WTC11 (cell line): Measurements from ENCODE around the gene SH2D1A. TPM values are rescaled to one million over a fixed set of nuclear protein-coding genes. Genes with fewer than 3 reads are reported as not detected.

ENCODE experiments used
- ATAC-seq: fragments of 200-7000 bp; cut with Tn5 transposase; 2 replicates; pipeline ENCODE4 v1.10.0; 2021; ENCODE audit warnings: mild to moderate bottlenecking, moderate library complexity
- CTCF ChIA-PET: fragments of 300-600 bp; sonication (Branson Sonifier 250); formaldehyde crosslinking; loops from one replicate; lab custom pipeline; 2021; ENCODE audit warnings: antibody characterized with exemption; lab: Charles Lee
- POLR2A ChIA-PET: fragments of 350-600 bp; sonication (Branson Sonifier 250); formaldehyde crosslinking; loops from one replicate; lab custom pipeline; 2021; ENCODE audit warnings: antibody characterized with exemption; lab: Charles Lee
- DNase-seq: peaks from one replicate; pipeline ENCODE4 v3.0.0; 2021; ENCODE audit warnings: low spot score
- H3K27ac Mint-ChIP-seq: 2 replicates; pipeline ENCODE4 v1.8.0; 2021; ENCODE audit warnings: mixed read lengths
- H3K27me3 Mint-ChIP-seq: 2 replicates; pipeline ENCODE4 v1.8.0; 2021; ENCODE audit warnings: low read depth, mild to moderate bottlenecking, moderate library complexity, mixed read lengths
- H3K36me3 Mint-ChIP-seq: 2 replicates; pipeline ENCODE4 v1.8.0; 2021; ENCODE audit warnings: mixed read lengths
- H3K4me1 Mint-ChIP-seq: 2 replicates; pipeline ENCODE4 v1.8.0; 2022; ENCODE audit warnings: mixed read lengths
- H3K4me3 Mint-ChIP-seq: 2 replicates; pipeline ENCODE4 v1.8.0; 2021; ENCODE audit warnings: mild to moderate bottlenecking, moderate library complexity, mixed read lengths
- H3K9me3 Mint-ChIP-seq: 2 replicates; pipeline ENCODE4 v1.8.0; 2021; ENCODE audit warnings: mixed read lengths
- ATF1 ChIP-seq: sonication (generic); formaldehyde crosslinking; IDR thresholded peaks from 2 replicates; pipeline ENCODE4 v1.8.1; 2023; ENCODE audit warnings: mild to moderate bottlenecking, moderate library complexity, missing genetic modification reagents
- CDX4 ChIP-seq: fragments of 250-450 bp; sonication (Bioruptor Pico); IDR thresholded peaks from 2 replicates; pipeline ENCODE4 v1.9.0; 2021; ENCODE audit warnings: moderate library complexity, mild to moderate bottlenecking, inconsistent platforms, borderline replicate concordance
- CTCF ChIP-seq: fragments of 200-600 bp; IDR thresholded peaks from 2 replicates; pipeline ENCODE4 v1.8.0; 2022; ENCODE audit warnings: antibody characterized with exemption
- FOXP4 ChIP-seq: sonication (generic); formaldehyde crosslinking; IDR thresholded peaks from 2 replicates; pipeline ENCODE4 v1.8.0; 2022; ENCODE audit warnings: mild to moderate bottlenecking, missing genetic modification reagents
- GABPB1 ChIP-seq: sonication (generic); formaldehyde crosslinking; IDR thresholded peaks from 2 replicates; pipeline ENCODE4 v1.8.1; 2023; ENCODE audit warnings: mild to moderate bottlenecking, missing genetic modification reagents
- GTF2I ChIP-seq: fragments of 250-450 bp; sonication (Bioruptor Pico); conservative IDR thresholded peaks from 2 replicates; pipeline ENCODE4 v1.4.0; 2021; ENCODE audit warnings: mild to moderate bottlenecking
- JUN ChIP-seq: sonication (generic); formaldehyde crosslinking; IDR thresholded peaks from 2 replicates; pipeline ENCODE4 v1.8.0; 2023; ENCODE audit warnings: mild to moderate bottlenecking, missing genetic modification reagents
- KAT7 ChIP-seq: sonication (generic); formaldehyde crosslinking; IDR thresholded peaks from 2 replicates; pipeline ENCODE4 v1.8.1; 2023; ENCODE audit warnings: missing genetic modification reagents, mild to moderate bottlenecking, borderline replicate concordance
- MAX ChIP-seq: sonication (generic); formaldehyde crosslinking; IDR thresholded peaks from 2 replicates; pipeline ENCODE4 v1.8.0; 2022; ENCODE audit warnings: mild to moderate bottlenecking, missing genetic modification reagents
- MXD4 ChIP-seq: fragments of 250-450 bp; sonication (Bioruptor Pico); IDR thresholded peaks from 2 replicates; pipeline ENCODE4 v1.8.0; 2021; ENCODE audit warnings: mild to moderate bottlenecking, moderate library complexity, borderline replicate concordance
- NFATC4 ChIP-seq: fragments of 250-450 bp; sonication (Bioruptor Pico); IDR thresholded peaks from 2 replicates; pipeline ENCODE4 v1.9.0; 2021; ENCODE audit warnings: mild to moderate bottlenecking
- NR2C2 ChIP-seq: sonication (generic); formaldehyde crosslinking; IDR thresholded peaks from 2 replicates; pipeline ENCODE4 v1.8.0; 2022; ENCODE audit warnings: mild to moderate bottlenecking, missing genetic modification reagents
- PRDM15 ChIP-seq: sonication (generic); formaldehyde crosslinking; IDR thresholded peaks from 2 replicates; pipeline ENCODE4 v1.8.0; 2022; ENCODE audit warnings: missing genetic modification reagents
- PREB ChIP-seq: sonication (generic); formaldehyde crosslinking; IDR thresholded peaks from 2 replicates; pipeline ENCODE4 v1.8.1; 2022; ENCODE audit warnings: mild to moderate bottlenecking, missing genetic modification reagents, moderate library complexity, borderline replicate concordance
- TEAD1 ChIP-seq: sonication (generic); formaldehyde crosslinking; IDR thresholded peaks from 2 replicates; pipeline ENCODE4 v1.8.0; 2022; ENCODE audit warnings: mild to moderate bottlenecking, missing genetic modification reagents
- ZBTB21 ChIP-seq: sonication (generic); formaldehyde crosslinking; IDR thresholded peaks from 2 replicates; pipeline ENCODE4 v1.8.1; 2023; ENCODE audit warnings: mild to moderate bottlenecking, missing genetic modification reagents, borderline replicate concordance
- ZNF138 ChIP-seq: sonication (generic); formaldehyde crosslinking; conservative IDR thresholded peaks from 2 replicates; pipeline ENCODE4 v1.8.1; 2022; ENCODE audit warnings: mild to moderate bottlenecking, moderate library complexity, missing genetic modification reagents
- ZNF263 ChIP-seq: sonication (generic); formaldehyde crosslinking; IDR thresholded peaks from 2 replicates; pipeline ENCODE4 v1.8.1; 2022; ENCODE audit warnings: low read depth, mild to moderate bottlenecking, moderate library complexity, missing genetic modification reagents
- ZNF423 ChIP-seq: fragments of 250-450 bp; sonication (Bioruptor Pico); IDR thresholded peaks from 2 replicates; pipeline ENCODE4 v2.1.2; 2022; ENCODE audit warnings: mild to moderate bottlenecking, moderate library complexity
- ZNF532 ChIP-seq: fragments of 250-450 bp; sonication (Bioruptor Pico); IDR thresholded peaks from 2 replicates; pipeline ENCODE4 v1.9.0; 2021; ENCODE audit warnings: mild to moderate bottlenecking, borderline replicate concordance
- ZNF671 ChIP-seq: fragments of 250-450 bp; sonication (Bioruptor Pico); IDR thresholded peaks from 2 replicates; pipeline ENCODE4 v1.8.0; 2021; ENCODE audit warnings: mild to moderate bottlenecking
- total RNA-seq: library from RNA; stranded (reverse); gene quantifications from 3 replicates; pipeline ENCODE4 v1.2.3, GENCODE V29; 2021

The SH2D1A gene
- total RNA-seq, 1 experiment from 2014 or later, result 0.24 TPM

GRCh38 chrX:124373348-124373747 lies 27.0 kb downstream of the SH2D1A start:
- H3K27me3 Mint-ChIP-seq, result no peaks in the 10 kb centered on the region
- TF ChIP-seq CTCF, result no peak
- TF ChIP-seq ZNF532 (CRISPR knock-in tag), result no peak
- TF ChIP-seq PRDM15, result no peak
- TF ChIP-seq JUN, result no peak
- POLR2A ChIA-PET, result no interaction called here
- H3K36me3 Mint-ChIP-seq, result no peaks in the 10 kb centered on the region
- CTCF ChIA-PET, result no interaction called here
- DNase-seq (no peak), ATAC-seq (no peak)
- H3K4me3 Mint-ChIP-seq, result no peak overlapping the region
- H3K27ac Mint-ChIP-seq, result no peak overlapping the region
- no peaks in the 10 kb centered on the region for H3K9me3 Mint-ChIP-seq
- H3K4me1 Mint-ChIP-seq, result 0 out of 2 replicates have a peak, but pooled peaks cover 6% of the 10 kb centered on the region

GRCh38 chrX:124378643-124379042 lies 32.3 kb downstream of the SH2D1A start:
- no peak for DNase-seq
- CTCF ChIA-PET, result no interaction called here
- Mint-ChIP-seq H3K27me3 (no peaks in the 10 kb centered on the region), H3K4me1 (0 out of 2 replicates have a peak, but pooled peaks cover 6% of the 10 kb centered on the region), H3K4me3 (no peak overlapping the region), H3K36me3 (no peaks in the 10 kb centered on the region), H3K9me3 (no peaks in the 10 kb centered on the region), H3K27ac (no peak overlapping the region)
- ATAC-seq, result no peak
- TF ChIP-seq KAT7 (no peak), CDX4 (CRISPR knock-in tag) (no peak), TEAD1 (CRISPR knock-in tag) (no peak), ZNF263 (CRISPR knock-in tag) (no peak), ZNF671 (no peak), GABPB1 (no peak), GTF2I (CRISPR knock-in tag) (no peak), NR2C2 (CRISPR knock-in tag) (no peak), PREB (CRISPR knock-in tag) (no peak), ZBTB21 (CRISPR knock-in tag) (no peak), ZNF423 (CRISPR knock-in tag) (no peak), MAX (no peak), ZNF138 (CRISPR knock-in tag) (no peak), FOXP4 (CRISPR knock-in tag) (no peak), MXD4 (no peak), NFATC4 (CRISPR knock-in tag) (no peak), ATF1 (CRISPR knock-in tag) (no peak)
- POLR2A ChIA-PET, result no interaction called here
